Psoas muscle (tissue), 8 donors: ENCODE data around the gene INTS2. TPM values are rescaled to one million over a fixed set of nuclear protein-coding genes. Genes with fewer than 3 reads are reported as not detected.

Experiments
- ATAC-seq, 4 donors: fragments of 200-7000 bp; cut with Tn5 transposase; one replicate each; pipeline ENCODE4 v1.9.1; 2020; ENCODE audit warnings: moderate library complexity in 3 of 4, mild to moderate bottlenecking in 2 of 4
- DNase-seq, 2 donors: peaks; one replicate each; pipeline ENCODE4 v3.0.0-alpha.2; 2020
- H3K27ac ChIP-seq: fragments of 200-600 bp; one replicate; pipeline ENCODE4 v1.8.0; 2022
- H3K27me3 ChIP-seq, 3 donors: fragments of 200-600 bp in 1 of 3; one replicate each; pipeline versions ENCODE4 v1.6.1 to v1.8.0; 2013 to 2022; ENCODE audit warnings: low read length in 2 of 3, mild to moderate bottlenecking in 2 of 3, moderate library complexity in 1 of 3; ENCODE audit not compliant: insufficient read depth in 3 of 3
- H3K36me3 ChIP-seq, 2 donors: fragments of 200-600 bp in 1 of 2; one replicate each; pipeline versions ENCODE4 v1.6.1 to v1.8.0; 2013 to 2022; ENCODE audit warnings: low read depth in 1 of 2, mild to moderate bottlenecking in 1 of 2, moderate library complexity in 1 of 2; ENCODE audit not compliant: insufficient read depth in 1 of 2
- H3K4me1 ChIP-seq: fragments of 200-600 bp; one replicate; pipeline ENCODE4 v1.8.0; 2022
- H3K4me3 ChIP-seq: fragments of 200-600 bp; one replicate; pipeline ENCODE4 v1.8.0; 2022; ENCODE audit warnings: mild to moderate bottlenecking
- H3K9me3 ChIP-seq: fragments of 200-600 bp; one replicate; pipeline ENCODE4 v1.8.0; 2022
- WGBS, 3 donors: extraction: QIAGEN DNeasy Blood & Tissue Kit; methylation state at CpG; one replicate each; pipeline versions ENCODE4 v1.1.6 to v1.1.7; 2013; 5-methylcytosine and 5-hydroxymethylcytosine counted together
- intact Hi-C, 2 donors: fragments of 100-400 bp; cut with DNase I; formaldehyde crosslinking; loops; one replicate each; pipeline versions ENCODE4 v1.11.0 to v1.14.2; 2022
- polyA plus RNA-seq, 3 donors: library from polyadenylated mRNA; stranded (reverse); fragments of 200-250 nt; gene quantifications; one replicate each; pipeline ENCODE4 v1.2.3, GENCODE V29; 2013
- total RNA-seq, 4 donors: library from RNA; stranded (reverse); fragmentation: NEBNext Ultra II Directional in 2 of 4; extraction: Animal tissue kit (Norgen Biotek cat#: 25700) in 2 of 4; gene quantifications; one replicate each; pipeline versions ENCODE4 v1.2.1 to v1.2.4, GENCODE V29; 2021 to 2023
- TF ChIP-seq, protein P1 (sequence below): fragments of 200-600 bp; IDR thresholded peaks from one replicate; pipeline ENCODE4 v1.8.0; 2022; ENCODE audit warnings: antibody characterized with exemption
- donor health status: healthy with polysubstance abuse.
- donor health status: DM: no; HTN: no; CAD: no; lungs with moderate emphysema.
- donor health status: Bipolar disorder and iron deficiency.
- donor health status: healthy.
- donor health status: DM: yes; HTN: yes; CAD: no.
- donor health status: DM: no; HTN: no; CAD: no.
- donor health status: DM: no; HTN: no; CAD: no.
- donor health status: DM: yes; HTN: yes; CAD: no.

The INTS2 gene
- total and polyA plus RNA-seq, 7 donors, result 1.3 to 8.0 (median 6.6) TPM

DNA sequence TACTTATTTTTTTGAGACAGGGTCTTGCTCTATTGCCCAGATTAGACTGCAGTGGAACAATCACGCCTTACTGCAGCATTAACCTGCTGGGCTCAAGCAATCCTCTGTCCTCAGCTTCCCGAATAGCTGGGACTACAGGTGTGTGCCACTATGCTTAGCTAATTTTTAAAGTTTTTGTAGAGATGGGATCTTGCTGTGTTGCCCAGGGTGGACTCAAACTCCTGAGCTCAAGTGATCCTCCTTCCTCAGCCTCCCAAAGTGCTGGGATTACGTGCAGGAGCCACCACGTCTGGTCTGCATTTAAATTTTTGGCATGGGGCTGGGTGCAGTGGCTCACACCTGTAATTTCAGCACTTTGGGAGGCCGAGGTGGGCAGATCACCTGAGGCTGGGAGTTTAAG, 41.0 kb upstream of the INTS2 start:
- Histone ChIP-seq H3K27ac (no peak overlapping the region), H3K36me3 (peaks cover 5 to 95% of the 10 kb centered on the region in 2 donors), H3K4me1 (no peaks in the 10 kb centered on the region), H3K4me3 (no peak overlapping the region), H3K9me3 (no peaks in the 10 kb centered on the region), H3K27me3 (no peaks in the 10 kb centered on the region)
- TF ChIP-seq, protein P1, sequence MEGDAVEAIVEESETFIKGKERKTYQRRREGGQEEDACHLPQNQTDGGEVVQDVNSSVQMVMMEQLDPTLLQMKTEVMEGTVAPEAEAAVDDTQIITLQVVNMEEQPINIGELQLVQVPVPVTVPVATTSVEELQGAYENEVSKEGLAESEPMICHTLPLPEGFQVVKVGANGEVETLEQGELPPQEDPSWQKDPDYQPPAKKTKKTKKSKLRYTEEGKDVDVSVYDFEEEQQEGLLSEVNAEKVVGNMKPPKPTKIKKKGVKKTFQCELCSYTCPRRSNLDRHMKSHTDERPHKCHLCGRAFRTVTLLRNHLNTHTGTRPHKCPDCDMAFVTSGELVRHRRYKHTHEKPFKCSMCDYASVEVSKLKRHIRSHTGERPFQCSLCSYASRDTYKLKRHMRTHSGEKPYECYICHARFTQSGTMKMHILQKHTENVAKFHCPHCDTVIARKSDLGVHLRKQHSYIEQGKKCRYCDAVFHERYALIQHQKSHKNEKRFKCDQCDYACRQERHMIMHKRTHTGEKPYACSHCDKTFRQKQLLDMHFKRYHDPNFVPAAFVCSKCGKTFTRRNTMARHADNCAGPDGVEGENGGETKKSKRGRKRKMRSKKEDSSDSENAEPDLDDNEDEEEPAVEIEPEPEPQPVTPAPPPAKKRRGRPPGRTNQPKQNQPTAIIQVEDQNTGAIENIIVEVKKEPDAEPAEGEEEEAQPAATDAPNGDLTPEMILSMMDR, result no peak
- 94 to 96% (median 95%) methylated on average over 5 of the region's 5 CpGs for WGBS, 3 donors
- ATAC-seq, result no peak
- intact Hi-C loops, result no loop called here
- DNase-seq, result no peak

DNA sequence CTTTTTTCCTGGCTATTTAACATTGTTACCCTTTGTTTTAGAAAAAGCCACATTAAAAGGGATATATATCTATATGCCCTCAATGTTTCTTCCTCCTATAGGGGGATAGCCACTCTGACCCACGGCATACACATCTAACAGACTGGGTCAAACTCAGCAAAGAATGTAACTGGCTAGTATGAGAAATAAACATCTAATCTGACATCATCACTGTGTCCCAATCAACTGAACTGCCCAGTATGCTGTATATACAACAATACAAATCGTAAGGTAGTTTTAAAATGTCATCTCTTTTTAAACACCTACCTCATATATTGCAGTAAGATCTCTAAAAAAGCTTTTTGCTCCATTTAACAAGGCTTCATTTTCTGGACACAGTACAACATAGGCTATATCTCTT, 39.9 kb upstream of the INTS2 start:
- DNase-seq (no peak), ATAC-seq (no peak)
- H3K9me3 ChIP-seq, result no peaks in the 10 kb centered on the region
- TF ChIP-seq, protein P1, result no peak
- no peak overlapping the region for H3K4me3 ChIP-seq
- intact Hi-C loops, result no loop called here
- 93 to 95% (median 94%) methylated on average over 2 of the region's 2 CpGs for WGBS, 3 donors
- H3K4me1 ChIP-seq, result no peaks in the 10 kb centered on the region
- no peak overlapping the region for H3K27ac ChIP-seq
- H3K27me3 ChIP-seq, result no peaks in the 10 kb centered on the region
- peaks cover 6 to 100% of the 10 kb centered on the region in 2 donors for H3K36me3 ChIP-seq

DNA sequence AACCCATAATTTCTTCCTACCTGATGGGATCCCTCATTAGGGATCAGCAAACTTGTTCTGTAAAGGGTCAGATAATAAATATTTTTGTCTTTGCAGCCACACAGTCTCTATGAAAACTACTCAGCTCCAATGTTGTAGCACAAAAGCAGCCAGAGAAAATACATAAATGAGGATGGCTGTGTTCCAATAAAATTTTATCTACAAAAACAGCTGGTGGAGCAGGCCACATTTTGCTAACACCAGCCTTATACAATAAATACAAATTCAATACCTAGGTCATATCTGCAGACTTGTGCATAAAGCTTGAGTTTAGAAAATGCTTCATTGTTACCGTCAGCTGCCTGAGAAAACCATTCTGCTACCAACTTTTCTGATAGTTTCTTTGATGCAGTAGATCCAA, 38.4 kb upstream of the INTS2 start:
- 0 to 1% (median 0%) methylated on average over 1 of the region's 1 CpG for WGBS, 3 donors
- Histone ChIP-seq H3K9me3 (no peaks in the 10 kb centered on the region), H3K36me3 (peaks cover 8 to 100% of the 10 kb centered on the region in 2 donors), H3K4me3 (no peak overlapping the region), H3K27me3 (no peaks in the 10 kb centered on the region), H3K27ac (no peak overlapping the region), H3K4me1 (no peaks in the 10 kb centered on the region)
- DNase-seq (no peak), ATAC-seq (no peak)
- intact Hi-C loops, result no loop called here
- TF ChIP-seq, protein P1, result no peak

DNA sequence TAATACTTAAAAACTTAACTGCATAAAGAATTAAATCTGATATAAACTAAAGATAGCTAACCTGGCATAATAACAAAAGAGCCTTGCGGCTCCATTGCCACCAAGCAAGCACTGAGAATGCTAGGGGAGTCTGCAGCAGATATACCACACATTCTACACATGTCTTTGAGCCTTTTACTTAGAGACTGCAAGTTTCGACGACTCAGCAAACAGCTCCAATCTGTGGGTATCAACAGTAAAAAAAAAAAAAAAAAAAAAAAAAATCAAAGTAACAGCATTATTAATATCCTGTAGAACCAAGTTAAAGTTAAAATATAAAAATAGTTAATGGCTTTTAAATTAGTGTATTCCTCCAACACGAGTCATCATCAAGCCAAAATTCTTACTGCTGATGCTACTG, 27.8 kb upstream of the INTS2 start:
- Histone ChIP-seq H3K9me3 (no peaks in the 10 kb centered on the region), H3K27me3 (no peaks in the 10 kb centered on the region), H3K4me1 (no peaks in the 10 kb centered on the region), H3K36me3 (peaks cover 22 to 100% of the 10 kb centered on the region in 2 donors), H3K27ac (no peak overlapping the region), H3K4me3 (no peak overlapping the region)
- TF ChIP-seq, protein P1, result no peak
- ATAC-seq (no peak), DNase-seq (no peak)
- 86 to 89% (median 88%) methylated on average over 4 of the region's 4 CpGs for WGBS, 3 donors
- intact Hi-C loops, result loop anchor here in 1 of 2 donors (10.0 kb wide), 1 partner anchor 51 kb away; no protein-coding TSS in a partner anchor

DNA sequence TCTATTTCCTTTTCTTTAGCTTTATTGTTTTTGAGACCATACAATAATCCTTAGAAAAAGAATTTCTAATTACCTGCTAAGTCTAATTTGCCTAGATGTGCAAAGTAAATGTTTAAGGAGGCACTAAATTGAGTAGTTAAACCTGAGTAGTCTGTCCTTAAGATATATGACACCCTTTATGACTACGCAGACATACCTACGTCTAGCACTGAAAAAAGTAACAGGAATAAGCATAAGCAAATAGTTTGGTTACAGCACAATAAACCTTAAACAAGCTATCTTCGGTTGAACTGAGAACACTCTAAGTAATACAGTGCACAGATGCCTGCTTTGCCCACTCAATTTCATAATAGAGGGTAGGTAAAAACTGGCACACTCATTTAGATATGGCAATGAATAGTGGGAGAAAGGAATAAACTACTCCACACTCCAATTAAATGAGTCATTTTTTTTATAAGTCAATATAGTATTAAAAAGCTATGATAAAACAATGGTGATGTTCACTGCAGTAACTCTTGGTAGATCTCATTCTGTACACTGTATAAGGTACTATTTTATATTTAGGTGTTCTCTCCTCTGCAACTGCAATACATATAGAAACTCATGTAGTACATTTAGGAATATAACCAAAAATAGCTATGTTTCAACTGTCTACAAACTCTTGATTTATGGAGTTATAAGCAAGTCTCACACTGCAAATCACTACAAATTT, 19.7 kb upstream of the INTS2 start:
- Histone ChIP-seq H3K9me3 (no peaks in the 10 kb centered on the region), H3K27ac (no peak overlapping the region), H3K4me1 (no peaks in the 10 kb centered on the region), H3K4me3 (no peak overlapping the region), H3K36me3 (peaks cover 8 to 93% of the 10 kb centered on the region in 2 donors), H3K27me3 (no peaks in the 10 kb centered on the region)
- TF ChIP-seq, protein P1, result no peak
- intact Hi-C loops, result loop anchor here in 1 of 2 donors (10.0 kb wide), 1 partner anchor 87 kb away; no protein-coding TSS in a partner anchor
- 69 to 84% (median 74%) methylated on average over 3 of the region's 3 CpGs for WGBS, 3 donors
- ATAC-seq (no peak), DNase-seq (no peak)
